ENCODE results near the gene CCDC159.
"Not testable (repeated sequence)": the region's sequence is repeated elsewhere in the genome, so short reads cannot be mapped to it uniquely, and the experiment has no call there.

CCDC159 gene

DNA sequence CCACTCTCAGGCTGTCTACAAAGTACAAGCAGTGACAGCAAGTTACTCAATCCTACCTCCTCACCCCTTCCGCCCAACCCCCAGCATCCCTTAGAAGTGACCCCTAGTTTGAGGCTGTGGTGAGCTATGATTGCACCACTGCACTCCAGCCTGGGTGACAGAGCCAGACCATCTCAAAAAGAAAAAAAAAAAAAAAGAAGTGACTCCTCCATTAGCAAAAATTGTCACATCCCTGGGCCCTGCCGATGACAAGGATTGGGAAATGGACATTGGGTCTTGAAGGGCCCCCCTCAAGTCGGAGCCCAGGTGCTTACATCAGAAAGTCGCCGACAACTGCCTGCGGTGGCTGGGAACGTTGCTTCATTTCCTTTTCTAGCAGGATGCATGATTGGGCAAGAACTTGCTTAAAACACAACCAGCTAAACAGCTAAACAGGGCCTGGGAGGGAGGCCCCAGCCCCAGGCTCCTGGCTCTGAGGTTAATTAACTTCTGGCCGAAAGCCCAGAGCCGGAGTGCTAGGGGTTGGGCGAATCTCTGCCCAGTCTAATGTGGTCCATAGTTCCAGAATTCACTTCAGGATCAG is 22.1 kb upstream of the CCDC159 start:
- peak overlapping the region; percentile 36 for H3K4me3 ChIP-seq (ENCODE audit: low read length)
- H3K9ac ChIP-seq (ENCODE audit: low read length) = peak overlapping the region; percentile 44
- H3K9me3 ChIP-seq (ENCODE audit: control insufficient read depth, low read length) = no peaks in the 10 kb centered on the region
- no peaks in the 10 kb centered on the region for H3K36me3 ChIP-seq (ENCODE audit: control insufficient read depth, insufficient read depth, low read length, severe bottlenecking)
- peaks cover 16% of the 10 kb centered on the region for H3K4me1 ChIP-seq (ENCODE audit: control insufficient read depth, insufficient read depth, low read length)
- no peaks in the 10 kb centered on the region for H3K27me3 ChIP-seq (replicated peaks; ENCODE audit: control insufficient read depth, insufficient read depth, low read length)
- peak; percentile 99 for DNase-seq (ENCODE audit: low read depth)

DNA sequence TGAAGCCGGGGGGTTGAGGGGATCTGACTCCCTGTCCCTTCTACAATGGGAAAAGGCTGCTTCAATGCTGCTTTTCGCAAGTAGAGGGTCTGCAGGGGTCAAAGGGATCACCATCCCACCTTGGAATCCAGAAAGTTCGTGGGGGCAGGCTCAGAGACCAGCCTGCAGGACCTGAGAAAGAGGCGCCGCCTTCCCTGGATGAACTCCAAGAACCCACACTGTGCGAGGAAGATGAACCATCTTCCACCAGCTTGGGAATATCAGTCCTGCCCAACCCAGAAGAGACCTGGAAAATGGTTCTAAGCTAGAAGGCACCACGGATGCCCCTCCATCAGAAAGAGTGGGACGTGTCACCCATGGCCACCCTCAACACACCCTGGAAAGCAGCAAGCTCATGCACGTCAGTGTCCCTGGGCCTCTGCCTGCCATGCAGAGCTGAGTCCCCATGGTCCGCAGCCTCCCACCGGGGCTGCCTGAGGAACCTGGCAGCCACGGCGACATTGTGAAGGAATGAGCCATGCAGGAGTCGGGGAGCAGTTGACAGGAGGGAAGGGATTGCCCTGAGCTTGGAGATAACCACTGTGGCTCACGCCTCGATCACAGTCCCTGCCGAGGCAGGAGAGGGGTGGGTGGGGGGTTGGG is 21.4 kb upstream of the CCDC159 start:
- H3K27me3 ChIP-seq (replicated peaks; ENCODE audit: control insufficient read depth, insufficient read depth, low read length) = no peaks in the 10 kb centered on the region
- no peak overlapping the region for H3K9ac ChIP-seq (ENCODE audit: low read length)
- no peak overlapping the region for H3K4me3 ChIP-seq (ENCODE audit: low read length)
- H3K9me3 ChIP-seq (ENCODE audit: control insufficient read depth, low read length) = no peaks in the 10 kb centered on the region
- no peaks in the 10 kb centered on the region for H3K36me3 ChIP-seq (ENCODE audit: control insufficient read depth, insufficient read depth, low read length, severe bottlenecking)
- H3K4me1 ChIP-seq (ENCODE audit: control insufficient read depth, insufficient read depth, low read length) = peaks cover 16% of the 10 kb centered on the region
- DNase-seq (ENCODE audit: low read depth) = no peak

DNA sequence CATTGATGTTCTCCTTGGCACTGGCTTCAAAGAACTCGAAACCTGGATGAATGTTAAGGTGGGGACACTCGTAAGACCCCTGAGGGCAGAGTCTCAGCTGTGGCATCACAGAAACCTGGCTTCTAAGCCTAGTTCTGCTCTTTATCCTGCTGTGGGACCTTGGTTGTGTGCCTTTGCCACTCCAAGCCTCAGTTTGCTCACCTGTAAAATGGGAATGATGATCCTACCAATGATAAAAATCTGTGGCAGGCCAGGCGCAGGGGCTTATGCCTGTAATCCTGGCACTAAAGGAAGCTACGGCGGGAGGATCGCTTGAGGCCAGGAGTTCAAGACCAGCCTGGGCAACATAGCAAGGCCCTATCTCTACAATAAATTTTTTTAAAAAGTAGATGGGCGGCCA is 20.8 kb upstream of the CCDC159 start:
- H3K9me3 ChIP-seq (ENCODE audit: control insufficient read depth, low read length) = no peaks in the 10 kb centered on the region
- H3K4me3 ChIP-seq (ENCODE audit: low read length) = no peak overlapping the region
- H3K9ac ChIP-seq (ENCODE audit: low read length) = no peak overlapping the region
- peaks cover 16% of the 10 kb centered on the region for H3K4me1 ChIP-seq (ENCODE audit: control insufficient read depth, insufficient read depth, low read length)
- H3K27me3 ChIP-seq (replicated peaks; ENCODE audit: control insufficient read depth, insufficient read depth, low read length) = no peaks in the 10 kb centered on the region
- H3K36me3 ChIP-seq (ENCODE audit: control insufficient read depth, insufficient read depth, low read length, severe bottlenecking) = no peaks in the 10 kb centered on the region
- no peak for DNase-seq (ENCODE audit: low read depth)

DNA sequence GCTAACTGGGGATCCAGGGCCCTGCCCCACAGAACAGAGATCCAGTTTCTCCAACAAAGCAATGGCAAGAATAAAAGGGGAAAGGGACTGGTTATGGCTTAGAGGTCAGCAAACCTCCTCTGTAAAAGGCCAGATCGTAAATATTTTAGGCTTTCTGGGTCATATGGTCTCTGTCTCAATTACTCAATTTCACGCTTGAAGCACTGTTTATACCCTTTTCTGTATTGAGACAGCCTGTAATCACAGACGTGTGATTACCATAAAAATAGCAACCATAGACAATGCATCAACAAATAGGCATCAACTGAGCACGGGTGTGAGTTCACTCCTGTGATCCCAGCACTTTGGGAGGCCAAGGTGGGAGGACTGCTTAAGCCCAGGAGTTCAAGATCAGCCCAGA is 16.2 kb upstream of the CCDC159 start:
- Histone ChIP-seq H3K36me3 (ENCODE audit: control insufficient read depth, insufficient read depth, low read length, severe bottlenecking) (peaks cover 2% of the 10 kb centered on the region), H3K4me1 (ENCODE audit: control insufficient read depth, insufficient read depth, low read length) (no peaks in the 10 kb centered on the region), H3K9ac (ENCODE audit: low read length) (no peak overlapping the region), H3K9me3 (ENCODE audit: control insufficient read depth, low read length) (no peaks in the 10 kb centered on the region), H3K4me3 (ENCODE audit: low read length) (no peak overlapping the region), H3K27me3 (replicated peaks; ENCODE audit: control insufficient read depth, insufficient read depth, low read length) (no peaks in the 10 kb centered on the region)
- DNase-seq (ENCODE audit: low read depth) = no peak

DNA sequence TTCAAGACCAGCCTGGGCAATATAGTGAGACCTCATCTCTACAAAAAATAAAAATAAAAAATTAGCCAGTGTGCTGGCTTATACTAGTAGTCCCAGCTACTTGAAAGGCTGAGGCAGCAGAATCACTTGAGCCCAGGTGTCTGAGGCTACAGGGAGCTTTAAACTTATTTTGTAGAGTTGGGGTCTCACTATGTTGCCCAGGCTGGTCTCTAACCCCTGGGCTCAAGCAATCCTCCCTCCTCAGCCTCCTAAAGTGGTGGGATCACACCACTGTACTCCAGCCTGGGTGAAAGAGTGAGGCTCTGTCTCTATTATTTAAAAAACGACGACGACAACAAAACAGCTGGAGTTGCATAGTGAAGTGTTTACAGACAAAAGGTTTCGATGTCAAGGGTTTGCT is 14.8 kb upstream of the CCDC159 start:
- Histone ChIP-seq H3K9me3 (ENCODE audit: control insufficient read depth, low read length) (no peaks in the 10 kb centered on the region), H3K36me3 (ENCODE audit: control insufficient read depth, insufficient read depth, low read length, severe bottlenecking) (peaks cover 4% of the 10 kb centered on the region), H3K4me1 (ENCODE audit: control insufficient read depth, insufficient read depth, low read length) (no peaks in the 10 kb centered on the region), H3K27me3 (replicated peaks; ENCODE audit: control insufficient read depth, insufficient read depth, low read length) (no peaks in the 10 kb centered on the region), H3K9ac (ENCODE audit: low read length) (no peak overlapping the region), H3K4me3 (ENCODE audit: low read length) (no peak overlapping the region)
- DNase-seq (ENCODE audit: low read depth) = no peak

DNA sequence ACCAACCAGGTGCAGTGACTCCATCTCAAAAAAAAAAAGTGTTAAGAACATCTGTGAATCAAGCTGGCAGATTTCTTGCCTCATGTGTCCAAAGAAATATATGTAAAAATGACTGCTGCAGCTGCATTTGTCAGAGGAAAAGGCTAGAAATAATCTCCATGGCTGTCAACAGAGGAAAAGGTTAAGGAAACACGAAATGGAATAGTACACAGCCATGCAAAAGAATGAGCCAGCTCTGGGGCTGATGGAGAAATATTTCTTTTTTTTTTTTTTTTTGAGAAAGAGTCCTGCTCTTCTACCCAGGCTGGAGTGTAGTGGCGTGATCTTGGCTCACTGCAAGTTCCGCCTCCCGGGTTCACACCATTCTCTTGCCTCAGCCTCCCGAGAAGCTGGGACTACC is 13.5 kb upstream of the CCDC159 start:
- no peak overlapping the region for H3K4me3 ChIP-seq (ENCODE audit: low read length)
- no peaks in the 10 kb centered on the region for H3K9me3 ChIP-seq (ENCODE audit: control insufficient read depth, low read length)
- no peaks in the 10 kb centered on the region for H3K4me1 ChIP-seq (ENCODE audit: control insufficient read depth, insufficient read depth, low read length)
- H3K27me3 ChIP-seq (replicated peaks; ENCODE audit: control insufficient read depth, insufficient read depth, low read length) = no peaks in the 10 kb centered on the region
- no peak for DNase-seq (ENCODE audit: low read depth)
- H3K9ac ChIP-seq (ENCODE audit: low read length) = no peak overlapping the region
- H3K36me3 ChIP-seq (ENCODE audit: control insufficient read depth, insufficient read depth, low read length, severe bottlenecking) = peaks cover 4% of the 10 kb centered on the region

DNA sequence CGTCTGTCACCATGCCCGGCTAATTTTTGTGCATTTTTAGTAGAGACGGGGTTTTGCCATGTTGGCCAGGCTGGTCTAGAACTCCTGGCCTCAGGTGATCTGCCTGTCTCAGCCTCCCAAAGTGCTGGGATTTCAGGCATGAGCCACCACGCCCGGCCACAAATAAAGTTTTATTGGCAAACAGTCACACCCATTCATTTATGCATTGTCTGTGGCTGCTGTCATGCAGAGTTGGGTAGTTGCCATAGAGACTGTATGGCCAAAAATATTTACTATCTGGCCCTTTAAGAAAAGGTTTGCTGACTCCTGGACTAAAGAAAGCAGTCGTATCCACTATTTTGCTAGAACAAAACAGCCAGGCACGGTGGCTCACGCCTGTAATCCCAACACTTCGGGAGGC is 12.5 kb upstream of the CCDC159 start:
- H3K4me1 ChIP-seq (ENCODE audit: control insufficient read depth, insufficient read depth, low read length); H3K36me3 ChIP-seq (ENCODE audit: control insufficient read depth, insufficient read depth, low read length, severe bottlenecking); DNase-seq (ENCODE audit: low read depth); H3K9ac ChIP-seq (ENCODE audit: low read length); H3K4me3 ChIP-seq (ENCODE audit: low read length); H3K27me3 ChIP-seq (replicated peaks; ENCODE audit: control insufficient read depth, insufficient read depth, low read length); H3K9me3 ChIP-seq (ENCODE audit: control insufficient read depth, low read length): not testable (repeated sequence)

DNA sequence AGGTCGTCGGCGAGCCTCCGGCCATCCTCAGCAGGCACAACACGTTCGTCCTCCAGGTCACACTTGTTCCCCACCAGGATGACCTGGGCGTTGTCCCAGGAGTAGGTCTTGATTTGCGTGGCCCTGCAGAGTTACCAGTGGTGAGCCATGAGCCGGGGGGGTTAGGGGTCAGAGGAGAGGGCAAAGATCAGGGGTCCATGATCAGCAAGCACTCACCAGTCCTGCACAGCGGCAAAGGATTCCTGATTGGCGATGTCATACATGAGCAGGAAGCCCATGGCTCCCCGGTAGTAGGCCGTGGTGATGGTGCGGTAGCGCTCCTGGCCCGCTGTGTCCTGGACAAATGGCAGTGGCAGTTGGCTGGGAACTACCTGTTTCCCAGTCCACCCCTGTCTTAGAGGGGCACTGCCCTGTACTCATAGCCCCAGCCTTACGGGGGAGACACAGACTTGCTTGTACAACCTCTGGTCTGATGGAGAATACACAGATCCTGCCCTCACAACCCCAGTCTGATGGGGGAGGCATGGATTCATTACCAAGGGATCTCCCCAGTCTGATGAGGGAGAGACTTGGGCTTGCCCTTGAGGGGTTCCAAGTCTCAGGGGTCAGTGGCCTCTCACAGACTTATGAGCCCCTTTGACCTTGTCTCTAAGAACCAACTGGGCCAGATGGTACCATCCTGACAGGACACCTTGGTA is 10.7 kb upstream of the CCDC159 start:
- Histone ChIP-seq H3K9me3 (ENCODE audit: control insufficient read depth, low read length) (no peaks in the 10 kb centered on the region), H3K4me1 (ENCODE audit: control insufficient read depth, insufficient read depth, low read length) (peaks cover 12% of the 10 kb centered on the region), H3K27me3 (replicated peaks; ENCODE audit: control insufficient read depth, insufficient read depth, low read length) (no peaks in the 10 kb centered on the region), H3K4me3 (ENCODE audit: low read length) (no peak overlapping the region), H3K9ac (ENCODE audit: low read length) (no peak overlapping the region), H3K36me3 (ENCODE audit: control insufficient read depth, insufficient read depth, low read length, severe bottlenecking) (peaks cover 4% of the 10 kb centered on the region)
- no peak for DNase-seq (ENCODE audit: low read depth)

DNA sequence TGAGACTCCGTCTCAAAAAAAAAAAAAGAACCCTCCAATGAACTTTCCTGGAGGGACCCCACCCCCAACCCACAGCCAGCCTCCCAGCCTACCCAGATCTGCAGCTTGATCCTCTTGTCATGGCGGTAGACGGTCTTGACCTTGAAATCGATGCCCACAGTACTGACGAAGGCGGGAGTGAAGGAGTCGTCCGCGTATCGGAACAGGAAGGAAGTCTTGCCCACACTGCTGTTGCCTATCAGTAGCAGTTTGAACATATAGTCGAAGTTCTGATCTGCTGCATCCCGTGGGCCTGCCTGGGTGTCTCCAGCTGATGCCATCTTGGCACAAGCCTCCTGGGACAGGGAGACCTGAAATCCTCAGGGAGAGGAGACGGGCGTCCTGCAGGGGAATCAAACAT is 9.2 kb upstream of the CCDC159 start:
- Histone ChIP-seq H3K4me3 (ENCODE audit: low read length) (no peak overlapping the region), H3K36me3 (ENCODE audit: control insufficient read depth, insufficient read depth, low read length, severe bottlenecking) (peaks cover 4% of the 10 kb centered on the region), H3K9ac (ENCODE audit: low read length) (no peak overlapping the region), H3K4me1 (ENCODE audit: control insufficient read depth, insufficient read depth, low read length) (peaks cover 12% of the 10 kb centered on the region), H3K9me3 (ENCODE audit: control insufficient read depth, low read length) (no peaks in the 10 kb centered on the region), H3K27me3 (replicated peaks; ENCODE audit: control insufficient read depth, insufficient read depth, low read length) (no peaks in the 10 kb centered on the region)
- no peak for DNase-seq (ENCODE audit: low read depth)

DNA sequence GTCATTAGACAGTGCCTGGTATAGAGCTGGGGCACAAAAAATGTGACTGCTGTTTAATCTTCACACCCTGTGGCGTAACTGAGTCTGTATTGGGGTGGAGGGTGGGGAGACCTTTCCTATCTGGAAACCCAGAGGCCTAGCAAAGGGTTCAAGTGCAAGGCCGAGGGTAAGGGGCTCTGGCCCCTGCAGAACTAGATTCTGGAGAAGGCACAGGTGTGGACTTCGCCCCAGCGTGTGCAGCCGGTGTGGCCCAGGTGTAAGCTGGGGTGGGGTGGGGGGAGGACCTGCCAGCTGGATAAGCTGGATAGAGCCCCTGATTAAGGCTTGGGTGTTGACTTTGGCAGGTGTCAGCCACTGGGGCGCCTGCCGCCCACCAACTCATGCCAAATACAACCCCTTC is 8.2 kb upstream of the CCDC159 start:
- Histone ChIP-seq H3K4me3 (ENCODE audit: low read length) (no peak overlapping the region), H3K27me3 (replicated peaks; ENCODE audit: control insufficient read depth, insufficient read depth, low read length) (no peaks in the 10 kb centered on the region)

DNA sequence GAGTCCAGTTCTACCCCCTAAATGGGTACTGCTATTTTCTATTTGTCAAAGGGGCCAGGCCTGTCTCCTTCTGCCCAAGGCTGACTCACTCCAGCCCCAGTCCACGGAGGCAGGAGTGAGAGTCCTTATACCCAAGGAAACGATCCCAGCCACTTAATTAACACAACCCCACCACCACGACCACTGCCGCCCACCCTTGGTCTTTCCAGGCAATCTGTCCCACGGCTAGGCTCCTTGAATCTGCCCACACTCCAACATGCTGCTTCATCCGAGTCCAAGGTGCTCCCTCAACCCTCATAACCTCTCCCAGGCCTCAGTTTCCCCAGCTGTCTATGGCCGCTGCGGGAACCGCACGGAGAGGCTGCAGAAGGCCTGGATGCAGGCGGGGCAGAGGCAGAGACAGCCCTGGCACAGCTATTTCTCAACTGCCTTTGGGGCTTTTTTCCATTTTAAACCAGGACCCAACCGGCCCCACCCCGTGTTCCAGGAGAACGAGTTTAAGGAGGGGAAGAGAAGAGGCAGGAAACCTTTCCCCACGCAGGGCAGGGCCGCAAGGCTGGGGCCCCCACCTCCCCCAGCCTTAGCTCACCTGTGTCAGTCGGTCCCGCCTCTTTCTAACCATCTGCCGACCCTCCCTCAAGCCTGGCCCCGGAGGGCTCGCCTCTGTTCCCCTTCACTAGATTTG is 7.6 kb upstream of the CCDC159 start:
- peaks cover 4% of the 10 kb centered on the region for H3K36me3 ChIP-seq (ENCODE audit: control insufficient read depth, insufficient read depth, low read length, severe bottlenecking)

More for the DNA sequence above, 8.2 kb upstream of the CCDC159 start:
- no peak for DNase-seq (ENCODE audit: low read depth)
- Histone ChIP-seq H3K4me1 (ENCODE audit: control insufficient read depth, insufficient read depth, low read length) (peaks cover 12% of the 10 kb centered on the region), H3K36me3 (ENCODE audit: control insufficient read depth, insufficient read depth, low read length, severe bottlenecking) (peaks cover 4% of the 10 kb centered on the region), H3K9me3 (ENCODE audit: control insufficient read depth, low read length) (no peaks in the 10 kb centered on the region), H3K9ac (ENCODE audit: low read length) (no peak overlapping the region)

More for the DNA sequence above, 7.6 kb upstream of the CCDC159 start:
- Histone ChIP-seq H3K4me3 (ENCODE audit: low read length) (peak overlapping the region; percentile 78), H3K9me3 (ENCODE audit: control insufficient read depth, low read length) (no peaks in the 10 kb centered on the region), H3K4me1 (ENCODE audit: control insufficient read depth, insufficient read depth, low read length) (peaks cover 12% of the 10 kb centered on the region), H3K27me3 (replicated peaks; ENCODE audit: control insufficient read depth, insufficient read depth, low read length) (no peaks in the 10 kb centered on the region), H3K9ac (ENCODE audit: low read length) (peak overlapping the region; percentile 67)
- DNase-seq (ENCODE audit: low read depth) = peak; percentile 47

Measured in adipocyte (in vitro differentiated cells).